Embryonic facial prominence (tissue), 1 donor: ENCODE measurements around the gene RRAS2.
"Not testable (repeated sequence)": the region's sequence is repeated elsewhere in the genome, so short reads cannot be mapped to it uniquely, and the experiment has no call there.

Source experiments
- DNase-seq: peaks from one replicate; pipeline ENCODE4 v3.0.0-alpha.2; 2016; ENCODE audit errors: extremely low spot score

The RRAS2 gene

GRCh38 chr11:14306481-14306880, 52.5 kb downstream of the RRAS2 start:
- DNase-seq, result no peak

GRCh38 chr11:14305649-14306048, 53.3 kb downstream of the RRAS2 start:
- no peak for DNase-seq

GRCh38 chr11:14304601-14305000, 54.4 kb downstream of the RRAS2 start:
- no peak for DNase-seq

- DNase-seq, result no peak
These were observed 58.2 kb downstream of the RRAS2 start for GRCh38 chr11:14300661-14301304.

GRCh38 chr11:14299921-14300320, 59.1 kb downstream of the RRAS2 start:
- DNase-seq, result no peak

GRCh38 chr11:14290422-14290821, 68.6 kb downstream of the RRAS2 start:
- no peak for DNase-seq

- no peak for DNase-seq
These were observed 70.6 kb downstream of the RRAS2 start for GRCh38 chr11:14288189-14288935.

GRCh38 chr11:14278869-14279268, 80.1 kb downstream of the RRAS2 start:
- DNase-seq, result not testable (repeated sequence)

GRCh38 chr11:14275076-14275475, 83.9 kb downstream of the RRAS2 start:
- no peak for DNase-seq

- DNase-seq, result no peak
These were observed 85.1 kb downstream of the RRAS2 start for GRCh38 chr11:14273895-14274294.

- no peak for DNase-seq
These were observed 88.1 kb downstream of the RRAS2 start for GRCh38 chr11:14270690-14271542.

- no peak for DNase-seq
These were observed 89.0 kb downstream of the RRAS2 start for GRCh38 chr11:14269692-14270573.

GRCh38 chr11:14267861-14268635, 90.9 kb downstream of the RRAS2 start:
- DNase-seq, result no peak

GRCh38 chr11:14266622-14267021, 92.4 kb downstream of the RRAS2 start:
- no peak for DNase-seq

- DNase-seq, result no peak
These were observed 94.0 kb downstream of the RRAS2 start for GRCh38 chr11:14264966-14265365.

- no peak for DNase-seq
These were observed 96.6 kb downstream of the RRAS2 start for GRCh38 chr11:14262271-14262846.

- DNase-seq, result no peak
These were observed 97.9 kb downstream of the RRAS2 start for GRCh38 chr11:14261066-14261465.

- no peak for DNase-seq
These were observed 99.1 kb downstream of the RRAS2 start for GRCh38 chr11:14259878-14260277.

- no peak for DNase-seq
These were observed 99.7 kb downstream of the RRAS2 start for GRCh38 chr11:14259186-14259784.
